Dedifferentiated amniotic fluid mesenchymal stem cell (primary cell): Measurements from ENCODE around the gene RGS18.
"Not testable (repeated sequence)": the region's sequence is repeated elsewhere in the genome, so short reads cannot be mapped to it uniquely, and the experiment has no call there.

Experiments
- DNase-seq: peaks from one replicate; pipeline ENCODE4 v3.0.0-alpha.2; 2016; ENCODE audit errors: extremely low spot score

The RGS18 gene

GRCh38 chr1:192167011-192167410 is 8.7 kb downstream of the RGS18 start:
- no peak for DNase-seq

DNA sequence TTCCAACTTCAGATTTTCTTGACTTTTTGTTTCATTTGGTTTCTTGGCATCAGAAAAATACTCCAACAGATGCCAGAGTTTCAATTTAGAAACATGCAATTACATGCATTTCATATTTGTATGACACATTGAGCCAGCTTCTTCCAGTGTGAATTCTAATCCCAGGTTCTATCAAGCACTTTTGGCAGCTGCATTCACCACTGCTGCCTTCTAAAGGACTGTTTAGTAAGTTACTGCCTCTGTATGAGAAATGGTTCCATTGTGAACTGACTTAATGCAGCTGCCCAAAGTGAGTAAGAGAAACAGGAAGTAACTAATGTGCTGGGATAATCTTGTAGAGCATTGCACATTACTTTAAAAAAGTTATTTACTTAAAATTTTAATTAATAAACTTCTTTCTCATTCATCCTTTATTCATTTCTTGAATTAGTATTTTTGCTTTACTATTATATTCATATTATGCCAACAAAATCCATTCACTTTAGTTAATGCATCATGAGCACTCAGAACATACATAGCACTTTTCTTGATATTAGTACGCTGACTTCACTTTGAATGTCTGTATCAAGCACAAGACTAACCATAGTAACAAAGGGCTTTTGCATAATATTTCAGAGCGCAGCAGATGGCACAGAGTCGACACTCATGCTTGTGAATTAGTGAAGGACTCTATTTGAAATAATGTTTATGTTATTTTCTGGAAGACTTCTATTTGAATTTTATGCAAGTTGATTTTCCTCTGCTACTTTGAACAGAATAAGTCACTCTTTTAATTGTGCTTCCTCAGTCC is 9.8 kb downstream of the RGS18 start:
- DNase-seq: no peak

- no peak for DNase-seq
Observed at GRCh38 chr1:192168964-192169363, 10.7 kb downstream of the RGS18 start.

GRCh38 chr1:192170196-192170984 is 12.1 kb downstream of the RGS18 start:
- DNase-seq: no peak

DNA sequence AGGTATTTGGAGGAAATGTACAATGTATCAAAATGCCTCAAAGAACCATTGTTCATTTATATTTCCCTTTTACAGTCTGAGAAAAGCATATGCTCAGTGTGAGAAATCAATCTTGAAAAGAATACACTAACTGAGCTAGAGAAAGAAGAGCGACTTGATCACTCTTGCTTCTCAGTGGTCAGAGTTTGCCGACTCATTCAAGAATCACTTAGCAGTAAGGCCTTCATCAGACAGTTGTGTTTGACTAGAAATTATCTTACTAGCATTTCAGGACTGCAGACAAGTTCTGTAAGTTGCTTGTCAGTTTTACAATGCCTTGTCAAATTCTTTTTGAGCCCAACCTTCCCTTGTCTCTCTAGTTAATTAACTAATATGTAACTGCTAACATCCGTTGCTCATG is 12.9 kb downstream of the RGS18 start:
- no peak for DNase-seq

GRCh38 chr1:192175971-192176370 is 17.7 kb downstream of the RGS18 start:
- DNase-seq: no peak

DNA sequence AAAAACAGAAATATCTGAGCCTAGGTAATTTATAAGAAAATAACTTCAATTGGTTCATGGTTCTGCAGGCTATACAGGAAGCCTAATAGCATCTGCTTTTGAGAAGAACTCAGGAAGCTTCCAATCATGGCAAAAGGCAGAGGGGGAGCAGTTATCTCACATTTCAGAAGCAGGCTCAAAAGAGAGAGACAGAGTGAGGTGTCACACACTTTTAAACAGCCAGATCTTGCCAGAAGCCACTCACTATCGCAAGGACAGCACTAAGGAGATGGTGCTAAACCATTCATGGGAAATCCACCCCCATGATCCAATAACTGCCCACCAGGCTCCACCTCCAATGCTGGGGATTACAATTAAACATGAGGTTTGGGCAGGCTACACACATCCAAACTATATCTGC is 25.5 kb downstream of the RGS18 start:
- no peak for DNase-seq

DNA sequence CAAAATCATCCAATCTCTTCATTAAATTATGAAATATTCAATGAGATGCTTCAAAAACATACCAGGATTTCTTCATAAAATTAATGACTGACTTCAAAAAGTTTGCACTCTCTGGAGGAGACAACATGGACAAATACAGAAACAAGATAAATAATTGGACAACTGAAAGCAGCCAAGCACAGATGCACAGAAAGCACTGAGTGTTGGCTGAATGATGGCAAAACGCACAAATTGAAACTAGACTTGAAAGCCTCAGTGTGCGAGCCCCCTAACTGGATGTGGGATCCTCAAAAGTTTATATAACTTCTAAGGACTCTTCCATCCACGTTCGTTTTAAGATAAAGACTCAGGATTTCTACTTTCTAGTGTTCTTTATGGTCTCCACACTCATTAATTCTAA is 27.9 kb downstream of the RGS18 start:
- DNase-seq: no peak

DNA sequence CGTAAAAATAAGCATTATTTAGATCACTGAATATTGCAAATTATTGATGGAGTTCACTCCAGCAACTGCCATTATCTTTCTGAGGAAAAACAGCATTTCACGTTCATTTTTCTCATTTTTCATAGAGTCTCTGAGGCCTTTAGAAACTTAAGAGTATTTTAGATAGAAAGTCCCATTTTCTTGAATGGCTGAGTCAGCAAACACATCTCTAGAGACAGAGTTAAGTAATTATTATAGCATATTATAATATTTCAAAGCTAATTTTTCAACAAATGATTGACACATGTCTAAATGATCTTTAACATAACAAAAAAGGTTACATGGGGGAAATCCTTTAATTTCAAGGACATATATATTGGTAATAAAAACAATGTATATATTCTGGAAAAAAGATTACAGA is 31.8 kb downstream of the RGS18 start:
- no peak for DNase-seq

DNA sequence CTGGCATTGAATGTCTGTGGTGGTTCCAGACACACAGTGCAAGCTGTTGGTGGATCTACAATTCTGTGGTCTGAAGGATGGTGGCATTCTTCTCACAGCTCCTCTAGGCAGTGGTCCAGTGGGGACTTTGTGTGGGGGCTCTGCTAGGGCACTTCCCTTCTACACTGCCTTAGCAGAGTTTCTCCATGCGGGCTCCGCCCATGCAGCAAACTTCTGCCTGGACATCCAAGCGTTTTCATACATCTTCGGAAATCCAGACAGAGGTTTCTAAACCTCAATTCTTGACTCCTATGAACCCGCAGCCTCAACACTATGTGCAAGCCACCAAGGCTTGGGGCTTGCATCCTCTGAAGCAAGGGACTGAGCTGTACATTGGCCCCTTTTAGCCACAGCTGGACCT is 43.0 kb downstream of the RGS18 start:
- DNase-seq: no peak

GRCh38 chr1:192224396-192224795 is 66.1 kb downstream of the RGS18 start:
- no peak for DNase-seq

DNA sequence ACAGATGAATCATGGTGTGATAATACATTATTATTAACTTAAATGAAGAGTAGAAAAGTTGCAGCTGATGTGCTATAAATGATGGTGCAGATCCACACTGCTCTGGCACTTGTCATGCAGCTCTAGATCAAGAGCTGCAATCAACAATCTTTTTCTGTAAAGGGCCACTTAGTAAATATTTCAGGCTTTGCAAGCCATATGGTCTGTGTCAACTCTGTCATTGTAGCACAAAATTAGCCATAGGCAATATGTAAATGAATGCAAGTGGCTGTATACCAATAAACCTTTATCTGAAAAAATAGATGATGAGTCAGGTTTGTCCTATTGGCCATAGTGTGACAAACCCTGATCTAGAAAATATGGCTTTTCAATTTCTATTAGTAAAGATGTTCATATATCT is 66.6 kb downstream of the RGS18 start:
- DNase-seq: no peak

DNA sequence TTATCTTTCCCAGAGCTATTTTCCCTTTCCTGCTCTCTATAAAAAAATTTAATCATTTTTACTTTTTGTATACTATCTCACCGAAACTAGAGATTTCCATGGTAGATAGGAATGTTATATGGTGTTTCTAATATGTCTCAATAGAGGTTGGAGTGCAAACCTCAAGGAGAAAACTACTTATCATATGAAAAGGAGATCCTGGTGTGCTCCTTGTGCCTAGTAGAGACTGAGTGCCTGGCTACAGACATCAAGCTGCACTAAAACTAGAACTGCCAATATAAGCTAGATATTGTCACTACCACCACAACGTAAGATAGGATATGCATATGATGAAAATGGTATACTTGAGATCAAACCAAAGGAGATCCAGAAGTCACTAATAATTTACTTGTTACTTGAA is 67.0 kb downstream of the RGS18 start:
- DNase-seq: no peak

- DNase-seq: no peak
Observed at GRCh38 chr1:192225703-192226102, 67.4 kb downstream of the RGS18 start.

DNA sequence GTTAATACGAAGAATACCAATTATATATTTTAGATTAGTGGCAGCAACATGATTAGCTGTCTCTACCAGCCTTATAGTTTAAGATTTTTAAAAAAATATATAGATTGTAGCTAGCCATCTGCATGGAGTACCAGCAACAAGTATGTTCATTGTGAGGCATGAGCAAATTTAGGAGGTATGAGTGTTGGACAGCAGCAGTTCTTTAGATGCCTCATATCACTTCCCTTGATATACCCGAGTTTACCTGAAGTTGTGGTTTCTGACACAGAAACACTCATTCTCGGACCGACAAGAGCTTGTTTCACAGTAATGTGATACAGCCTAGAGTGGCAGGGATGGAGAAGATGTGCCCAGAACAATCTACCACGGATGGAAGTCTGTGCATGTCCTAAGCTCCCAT is 69.1 kb downstream of the RGS18 start:
- no peak for DNase-seq

GRCh38 chr1:192227980-192228379 is 69.7 kb downstream of the RGS18 start:
- not testable (repeated sequence) for DNase-seq

DNA sequence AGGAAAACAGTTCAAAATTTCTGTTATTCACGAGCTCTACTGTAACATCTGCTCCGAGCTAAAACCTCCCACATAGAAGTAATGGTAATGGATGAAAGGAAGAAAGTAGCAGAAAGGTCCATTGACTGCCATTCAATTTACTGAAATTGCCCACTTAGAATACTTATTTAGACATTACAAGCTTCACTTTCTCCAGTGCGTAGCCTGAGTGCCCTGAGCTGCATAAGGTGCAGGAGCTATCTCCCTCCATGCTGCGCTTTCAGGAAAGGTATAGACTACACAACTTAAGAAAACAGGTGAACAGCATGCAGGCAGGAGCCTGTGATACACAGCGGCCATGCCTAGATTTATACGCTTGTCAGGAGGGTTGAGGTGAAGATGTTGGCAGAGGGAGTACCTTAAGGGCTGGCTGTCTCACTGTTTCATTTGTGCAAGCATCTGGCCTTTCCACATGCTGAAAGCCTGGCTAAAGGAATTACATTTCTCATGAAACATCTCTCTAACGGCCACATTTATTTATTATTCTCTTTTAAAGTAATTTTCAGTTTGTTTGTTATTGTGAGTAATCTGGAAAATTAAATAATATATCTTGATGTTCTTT is 74.7 kb downstream of the RGS18 start:
- no peak for DNase-seq

- no peak for DNase-seq
Observed at GRCh38 chr1:192235127-192235526, 76.9 kb downstream of the RGS18 start.
